Smooth muscle cell (in vitro differentiated cells): ENCODE data around the gene CASTOR1. TPM values are rescaled to one million over a fixed set of nuclear protein-coding genes. Genes with fewer than 3 reads are reported as not detected.

ENCODE experiments used
- DNase-seq: peaks from one replicate; lab custom pipeline; 2025; ENCODE audit not compliant: unreplicated experiment; lab: John Stamatoyannopoulos, UW
- H2AFZ ChIP-seq: fragments of 200-600 bp; sonication (generic); 2 replicates; pipeline ENCODE4 v1.6.0; 2016; ENCODE audit warnings: antibody characterized with exemption, low read depth, mild to moderate bottlenecking
- H3F3A ChIP-seq: fragments of 200-600 bp; sonication (generic); 2 replicates; pipeline ENCODE4 v1.6.0; 2017; ENCODE audit warnings: antibody characterized with exemption, low read depth
- H3K27ac ChIP-seq: fragments of 200-600 bp; sonication (generic); 2 replicates; pipeline ENCODE4 v1.5.1; 2016; ENCODE audit warnings: low read depth, mild to moderate bottlenecking
- H3K27me3 ChIP-seq: fragments of 200-600 bp; sonication (generic); 2 replicates; pipeline ENCODE4 v1.6.1; 2016; ENCODE audit warnings: low read depth, mild to moderate bottlenecking
- H3K36me3 ChIP-seq: fragments of 200-600 bp; sonication (generic); 2 replicates; pipeline ENCODE4 v1.5.1; 2016; ENCODE audit warnings: low read depth
- H3K4me1 ChIP-seq: fragments of 200-600 bp; sonication (generic); 2 replicates; pipeline ENCODE4 v1.5.1; 2016; ENCODE audit warnings: low read depth
- H3K4me2 ChIP-seq: fragments of 200-600 bp; sonication (generic); 2 replicates; pipeline ENCODE4 v1.6.0; 2016; ENCODE audit warnings: mild to moderate bottlenecking
- H3K4me3 ChIP-seq: fragments of 200-600 bp; sonication (generic); 2 replicates; pipeline ENCODE4 v1.5.1; 2016; ENCODE audit warnings: mild to moderate bottlenecking
- H3K79me2 ChIP-seq: fragments of 200-600 bp; sonication (generic); 2 replicates; pipeline ENCODE4 v1.6.0; 2016; ENCODE audit warnings: low read depth, mild to moderate bottlenecking
- H3K9ac ChIP-seq: fragments of 200-600 bp; sonication (generic); 2 replicates; pipeline ENCODE4 v1.6.0; 2016; ENCODE audit warnings: low read depth
- H3K9me3 ChIP-seq: fragments of 200-600 bp; sonication (generic); replicated peaks from 2 replicates; pipeline ENCODE4 v1.5.1; 2016; ENCODE audit warnings: low read depth
- H4K20me1 ChIP-seq: fragments of 200-600 bp; sonication (generic); 2 replicates; pipeline ENCODE4 v1.6.0; 2016; ENCODE audit warnings: low read depth
- CTCF ChIP-seq: fragments of 200-600 bp; sonication (generic); IDR thresholded peaks from 2 replicates; pipeline ENCODE4 v1.5.1; 2017; ENCODE audit warnings: borderline replicate concordance, mild to moderate bottlenecking, antibody characterized with exemption; ENCODE audit not compliant: insufficient read depth, poor library complexity, severe bottlenecking
- WGBS: methylation state at CpG from one replicate; pipeline ENCODE4 v1.1.7; 2016; ENCODE audit warnings: low lambda C conversion rate; 5-methylcytosine and 5-hydroxymethylcytosine counted together
- polyA plus RNA-seq: library from polyadenylated mRNA; unstranded; fragments of >200 nt; fragmentation: Nextera tagmentation; extraction: Ambion mirVana; gene quantifications from 2 replicates; pipeline ENCODE4 v1.2.1, GENCODE V29; 2016
- total RNA-seq: library from RNA; depleted of rRNA; stranded (reverse); fragments of >200 nt; gene quantifications from 2 replicates; pipeline ENCODE4 v1.2.3, GENCODE V29; 2014

CASTOR1 gene
- total and polyA plus RNA-seq, 2 experiments from 2014 or later = 9.8 to 21.8 TPM

GRCh38 chr22:30277547-30278344, 11.6 kb downstream of the CASTOR1 start:
- no peaks in the 10 kb centered on the region for H3K27me3 ChIP-seq
- no peak for DNase-seq
- H3F3A ChIP-seq = peaks cover 4% of the 10 kb centered on the region
- no peaks in the 10 kb centered on the region for H3K79me2 ChIP-seq
- H3K9me3 ChIP-seq = no peaks in the 10 kb centered on the region
- peak overlapping the region; percentile 74 for H3K27ac ChIP-seq
- H3K4me2 ChIP-seq = peak overlapping the region; percentile 43
- no peaks in the 10 kb centered on the region for H4K20me1 ChIP-seq
- no peak overlapping the region for H2AFZ ChIP-seq
- H3K4me3 ChIP-seq = no peak overlapping the region
- no peak overlapping the region for H3K9ac ChIP-seq
- peaks cover 7% of the 10 kb centered on the region for H3K4me1 ChIP-seq
- TF ChIP-seq CTCF = no peak
- H3K36me3 ChIP-seq = no peaks in the 10 kb centered on the region
- 50% methylated on average over 14 of the region's 14 CpGs for WGBS

- H3K9me3 ChIP-seq = no peaks in the 10 kb centered on the region
- WGBS = 92% methylated on average over 8 of the region's 8 CpGs
- H3F3A ChIP-seq = peaks cover 4% of the 10 kb centered on the region
- no peaks in the 10 kb centered on the region for H4K20me1 ChIP-seq
- DNase-seq = no peak
- peaks cover 7% of the 10 kb centered on the region for H3K4me1 ChIP-seq
- no peaks in the 10 kb centered on the region for H3K27me3 ChIP-seq
- H3K4me2 ChIP-seq = no peak overlapping the region
- no peak overlapping the region for H2AFZ ChIP-seq
- no peaks in the 10 kb centered on the region for H3K36me3 ChIP-seq
- H3K79me2 ChIP-seq = no peaks in the 10 kb centered on the region
- H3K9ac ChIP-seq = no peak overlapping the region
- H3K27ac ChIP-seq = no peak overlapping the region
- H3K4me3 ChIP-seq = no peak overlapping the region
- TF ChIP-seq CTCF = no peak
Measured at GRCh38 chr22:30276039-30276438, 13.3 kb downstream of the CASTOR1 start.

- Histone ChIP-seq H3K27ac (no peak overlapping the region), H4K20me1 (no peaks in the 10 kb centered on the region), H3K9me3 (no peaks in the 10 kb centered on the region), H3K9ac (no peak overlapping the region), H2AFZ (no peak overlapping the region), H3K36me3 (no peaks in the 10 kb centered on the region), H3K4me3 (no peak overlapping the region), H3K79me2 (no peaks in the 10 kb centered on the region), H3F3A (peaks cover 4% of the 10 kb centered on the region), H3K4me2 (no peak overlapping the region), H3K4me1 (peaks cover 7% of the 10 kb centered on the region), H3K27me3 (no peaks in the 10 kb centered on the region)
- DNase-seq = no peak
- 78% methylated on average over 8 of the region's 8 CpGs for WGBS
- no peak for TF ChIP-seq CTCF
Measured at GRCh38 chr22:30275625-30276024, 13.7 kb downstream of the CASTOR1 start.

DNA sequence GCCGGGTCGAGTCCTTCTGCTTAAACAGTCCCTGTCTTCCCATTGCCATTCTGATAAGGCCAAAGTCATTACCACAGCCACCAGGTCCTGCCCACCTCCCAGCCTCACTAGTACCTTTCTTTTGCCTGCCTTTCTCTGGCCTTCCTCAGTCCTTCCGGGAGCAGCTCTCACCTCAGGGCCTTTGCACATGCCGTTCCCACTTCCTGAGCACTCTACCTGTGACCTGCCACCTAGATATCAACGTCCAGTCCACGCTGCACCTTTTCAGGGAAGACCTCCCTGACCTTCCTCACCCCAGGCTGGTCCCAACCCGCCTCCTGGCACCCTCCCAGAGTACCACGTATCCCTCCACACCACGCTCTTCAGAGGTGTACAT, 14.9 kb downstream of the CASTOR1 start:
- Histone ChIP-seq H3K36me3 (no peaks in the 10 kb centered on the region), H4K20me1 (no peaks in the 10 kb centered on the region), H3K4me1 (peaks cover 7% of the 10 kb centered on the region), H3K9me3 (no peaks in the 10 kb centered on the region), H3K79me2 (no peaks in the 10 kb centered on the region), H3K27me3 (no peaks in the 10 kb centered on the region), H2AFZ (no peak overlapping the region), H3K27ac (no peak overlapping the region), H3F3A (no peaks in the 10 kb centered on the region), H3K4me2 (no peak overlapping the region), H3K9ac (no peak overlapping the region), H3K4me3 (no peak overlapping the region)
- WGBS = 97% methylated on average over 8 of the region's 9 CpGs
- TF ChIP-seq CTCF = no peak
- DNase-seq = no peak
